ENCODE data around the gene CRK.

DNA sequence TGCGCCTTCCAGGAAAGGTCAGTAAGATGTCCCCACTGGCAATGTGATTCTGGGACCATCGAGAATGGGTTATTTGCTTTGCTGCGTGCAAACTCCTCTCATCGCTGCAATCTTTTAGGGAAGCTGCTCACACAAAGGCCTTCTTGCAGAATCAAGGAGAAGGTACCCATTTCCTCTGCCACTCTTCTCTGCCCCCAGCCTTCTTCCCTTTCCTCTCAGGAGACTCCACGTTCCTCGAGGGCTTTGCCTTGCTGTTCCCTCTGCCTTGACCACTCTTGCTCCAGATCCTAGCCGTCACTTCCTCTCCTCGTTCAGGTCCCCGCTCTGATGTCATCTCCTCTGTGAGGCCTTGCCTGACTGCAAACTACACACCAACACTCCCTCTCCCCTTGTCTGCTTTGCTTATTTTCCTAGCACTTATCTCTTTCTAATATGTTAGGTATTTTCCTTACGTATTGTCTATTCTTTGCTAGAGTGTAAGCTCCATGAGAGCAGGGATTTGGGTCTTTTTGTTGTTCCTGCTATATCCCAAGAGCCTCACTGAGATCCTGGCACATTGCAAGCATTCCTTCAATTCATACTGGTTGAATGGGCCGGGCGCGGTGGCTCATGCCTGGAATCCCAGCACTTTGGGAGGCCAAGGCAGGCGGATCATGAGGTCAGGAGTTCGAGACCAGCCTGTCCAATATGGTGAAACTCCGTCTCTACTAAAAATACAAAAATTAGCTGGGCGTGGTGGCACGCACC, 5.3 kb upstream of the CRK start:
- no peak for TF ChIP-seq POLR2A (IDR thresholded peaks at IDR 0.05)
- TF ChIP-seq, protein P1, sequence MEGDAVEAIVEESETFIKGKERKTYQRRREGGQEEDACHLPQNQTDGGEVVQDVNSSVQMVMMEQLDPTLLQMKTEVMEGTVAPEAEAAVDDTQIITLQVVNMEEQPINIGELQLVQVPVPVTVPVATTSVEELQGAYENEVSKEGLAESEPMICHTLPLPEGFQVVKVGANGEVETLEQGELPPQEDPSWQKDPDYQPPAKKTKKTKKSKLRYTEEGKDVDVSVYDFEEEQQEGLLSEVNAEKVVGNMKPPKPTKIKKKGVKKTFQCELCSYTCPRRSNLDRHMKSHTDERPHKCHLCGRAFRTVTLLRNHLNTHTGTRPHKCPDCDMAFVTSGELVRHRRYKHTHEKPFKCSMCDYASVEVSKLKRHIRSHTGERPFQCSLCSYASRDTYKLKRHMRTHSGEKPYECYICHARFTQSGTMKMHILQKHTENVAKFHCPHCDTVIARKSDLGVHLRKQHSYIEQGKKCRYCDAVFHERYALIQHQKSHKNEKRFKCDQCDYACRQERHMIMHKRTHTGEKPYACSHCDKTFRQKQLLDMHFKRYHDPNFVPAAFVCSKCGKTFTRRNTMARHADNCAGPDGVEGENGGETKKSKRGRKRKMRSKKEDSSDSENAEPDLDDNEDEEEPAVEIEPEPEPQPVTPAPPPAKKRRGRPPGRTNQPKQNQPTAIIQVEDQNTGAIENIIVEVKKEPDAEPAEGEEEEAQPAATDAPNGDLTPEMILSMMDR (IDR thresholded peaks at IDR 0.05): no peak
- no peak for TF ChIP-seq POLR2AphosphoS5 (IDR thresholded peaks at IDR 0.05)
- no peak for TF ChIP-seq EP300 (IDR thresholded peaks at IDR 0.05)

Measured in gastroesophageal sphincter (tissue), 3 donors.